C4-2B (cell line): ENCODE data around the gene CEL.
A peak's percentile ranks its signal among the peaks of the same experiment; 100 is the strongest.

Source experiments
- H3K27ac ChIP-seq: fragments of 450-650 bp; 2 replicates; pipeline ENCODE4 v1.5.1; 2017
- ZFX ChIP-seq: fragments of 450-650 bp; IDR thresholded peaks from 2 replicates; pipeline ENCODE4 v1.6.1; 2017
- TF ChIP-seq, protein P1 (sequence below): fragments of 450-650 bp; conservative IDR thresholded peaks from 2 replicates; pipeline ENCODE4 v1.5.1; 2017; ENCODE audit warnings: mild to moderate bottlenecking

Gene CEL

DNA sequence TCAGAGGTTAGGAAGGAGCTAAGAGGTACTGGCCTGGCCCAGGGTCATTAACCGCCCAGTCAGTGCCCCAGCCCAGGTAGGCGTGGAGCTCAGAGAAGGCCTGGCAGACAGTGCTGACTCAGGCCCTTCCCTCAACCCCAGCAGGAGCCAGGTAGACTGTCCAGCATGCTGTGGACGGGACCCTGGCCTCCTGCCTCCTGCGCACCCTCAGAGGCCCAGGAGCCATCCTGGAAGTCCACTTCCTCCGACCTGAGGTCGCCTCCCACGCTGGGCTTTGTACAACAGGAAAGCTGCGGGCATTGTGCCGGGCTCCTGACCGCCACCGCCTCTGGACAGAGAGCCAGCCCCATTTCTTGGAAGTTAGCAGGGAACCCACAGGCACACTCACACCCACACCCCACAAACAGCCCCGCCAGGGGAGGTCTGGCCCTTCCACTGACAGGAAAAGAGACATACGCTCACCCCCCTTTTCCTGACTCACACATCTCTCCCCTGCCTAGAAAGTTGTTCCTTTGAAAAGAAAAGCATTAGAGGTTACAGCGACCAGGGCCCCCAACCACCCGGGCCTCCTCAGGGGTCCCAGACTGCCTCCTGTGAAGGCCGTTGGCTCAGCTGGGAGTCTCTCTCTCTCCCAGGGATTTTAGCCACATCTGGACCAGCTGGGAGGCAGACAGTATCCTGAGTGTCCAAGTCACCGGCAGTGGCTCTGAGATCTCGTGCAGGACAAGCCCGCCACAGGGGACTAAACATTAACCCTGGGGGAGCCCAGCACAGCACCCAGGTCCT lies 51.6 kb downstream of the CEL start:
- TF ChIP-seq ZFX, result no peak
- TF ChIP-seq, protein P1, sequence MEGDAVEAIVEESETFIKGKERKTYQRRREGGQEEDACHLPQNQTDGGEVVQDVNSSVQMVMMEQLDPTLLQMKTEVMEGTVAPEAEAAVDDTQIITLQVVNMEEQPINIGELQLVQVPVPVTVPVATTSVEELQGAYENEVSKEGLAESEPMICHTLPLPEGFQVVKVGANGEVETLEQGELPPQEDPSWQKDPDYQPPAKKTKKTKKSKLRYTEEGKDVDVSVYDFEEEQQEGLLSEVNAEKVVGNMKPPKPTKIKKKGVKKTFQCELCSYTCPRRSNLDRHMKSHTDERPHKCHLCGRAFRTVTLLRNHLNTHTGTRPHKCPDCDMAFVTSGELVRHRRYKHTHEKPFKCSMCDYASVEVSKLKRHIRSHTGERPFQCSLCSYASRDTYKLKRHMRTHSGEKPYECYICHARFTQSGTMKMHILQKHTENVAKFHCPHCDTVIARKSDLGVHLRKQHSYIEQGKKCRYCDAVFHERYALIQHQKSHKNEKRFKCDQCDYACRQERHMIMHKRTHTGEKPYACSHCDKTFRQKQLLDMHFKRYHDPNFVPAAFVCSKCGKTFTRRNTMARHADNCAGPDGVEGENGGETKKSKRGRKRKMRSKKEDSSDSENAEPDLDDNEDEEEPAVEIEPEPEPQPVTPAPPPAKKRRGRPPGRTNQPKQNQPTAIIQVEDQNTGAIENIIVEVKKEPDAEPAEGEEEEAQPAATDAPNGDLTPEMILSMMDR, result no peak
- H3K27ac ChIP-seq, result peak overlapping the region; percentile 93

DNA sequence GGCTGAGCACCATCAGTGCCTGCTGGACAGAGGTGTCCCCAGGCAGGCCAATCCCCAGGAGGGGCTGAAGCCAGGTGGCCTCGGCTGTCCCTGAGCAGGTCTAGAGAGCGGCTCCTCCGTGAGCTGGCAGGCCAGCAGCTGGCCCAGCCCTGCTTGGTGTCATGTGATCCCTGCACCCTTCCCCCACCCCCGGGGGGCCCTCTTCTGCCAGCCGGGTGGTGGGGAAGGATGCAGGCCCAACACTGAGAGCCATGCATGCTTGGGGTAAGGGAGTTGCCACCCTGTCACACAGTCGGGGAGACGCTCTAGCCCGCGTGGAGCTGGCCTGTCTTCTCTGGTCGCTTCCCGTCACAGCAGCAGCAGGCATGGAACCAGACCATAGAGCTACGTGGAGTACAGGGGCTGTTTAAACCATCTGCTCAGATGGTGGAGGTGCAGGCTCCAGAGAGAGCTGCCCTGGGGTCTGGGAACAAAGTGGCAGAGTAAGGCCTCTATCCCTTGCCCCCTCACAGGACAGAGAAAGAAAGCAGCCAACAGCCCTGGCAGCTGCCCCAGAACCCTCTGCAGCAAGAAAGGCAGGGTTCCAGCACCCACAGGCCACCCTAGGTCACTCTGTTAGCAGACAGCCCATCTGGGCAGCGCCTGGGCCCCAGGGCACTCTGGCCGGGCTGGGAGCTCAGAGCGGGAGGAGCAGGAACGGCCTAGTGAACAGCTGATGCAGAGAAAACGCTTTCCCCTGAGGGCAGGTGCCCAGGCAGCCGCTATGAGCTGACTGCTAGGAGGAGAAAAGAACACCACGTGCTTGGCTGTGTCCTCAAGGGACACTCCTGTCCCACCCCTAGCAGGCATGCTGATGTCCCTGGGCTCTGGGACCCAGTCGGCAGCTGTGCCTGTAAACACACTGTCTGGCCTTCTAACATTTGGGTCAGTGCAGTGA lies 52.4 kb downstream of the CEL start:
- peak overlapping the region; percentile 93 for H3K27ac ChIP-seq
- TF ChIP-seq, protein P1, result no peak
- no peak for TF ChIP-seq ZFX

DNA sequence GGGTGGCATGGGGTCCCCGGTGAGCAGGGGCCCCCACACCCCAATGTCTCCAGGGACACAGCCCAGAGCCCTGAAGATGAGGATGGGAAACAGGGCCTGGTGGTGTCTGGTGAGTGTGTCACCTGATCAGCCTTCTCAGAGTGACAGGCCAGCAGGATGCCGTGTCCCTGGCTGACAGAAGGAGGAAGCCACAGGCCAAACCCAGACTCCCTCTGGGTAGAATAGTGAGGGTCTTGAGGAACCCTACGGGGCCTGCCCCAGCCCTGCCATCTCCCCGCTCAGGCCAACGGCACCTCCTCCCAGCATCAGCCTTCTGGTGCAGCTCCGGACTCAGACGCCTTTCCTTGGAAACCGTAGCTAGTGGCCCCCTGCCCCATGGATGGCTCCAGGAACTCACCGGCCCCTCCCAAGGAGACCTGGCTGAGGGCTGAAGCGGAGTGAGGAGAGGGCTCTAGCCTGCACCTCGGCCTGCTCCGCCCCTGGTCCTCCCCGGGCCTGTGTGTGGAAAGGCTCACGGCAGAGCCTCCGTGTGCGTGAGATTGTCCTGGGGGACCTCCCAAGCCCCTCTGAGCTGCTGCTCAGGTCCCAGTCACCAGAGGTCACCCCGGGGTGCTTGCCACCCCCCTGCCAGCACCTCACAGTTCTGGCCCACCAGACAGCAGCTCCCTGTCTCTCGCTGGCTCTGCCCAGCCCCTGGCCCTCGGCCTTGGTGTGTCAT lies 53.3 kb downstream of the CEL start:
- H3K27ac ChIP-seq, result peak overlapping the region; percentile 93
- no peak for TF ChIP-seq ZFX
- TF ChIP-seq, protein P1, result no peak

DNA sequence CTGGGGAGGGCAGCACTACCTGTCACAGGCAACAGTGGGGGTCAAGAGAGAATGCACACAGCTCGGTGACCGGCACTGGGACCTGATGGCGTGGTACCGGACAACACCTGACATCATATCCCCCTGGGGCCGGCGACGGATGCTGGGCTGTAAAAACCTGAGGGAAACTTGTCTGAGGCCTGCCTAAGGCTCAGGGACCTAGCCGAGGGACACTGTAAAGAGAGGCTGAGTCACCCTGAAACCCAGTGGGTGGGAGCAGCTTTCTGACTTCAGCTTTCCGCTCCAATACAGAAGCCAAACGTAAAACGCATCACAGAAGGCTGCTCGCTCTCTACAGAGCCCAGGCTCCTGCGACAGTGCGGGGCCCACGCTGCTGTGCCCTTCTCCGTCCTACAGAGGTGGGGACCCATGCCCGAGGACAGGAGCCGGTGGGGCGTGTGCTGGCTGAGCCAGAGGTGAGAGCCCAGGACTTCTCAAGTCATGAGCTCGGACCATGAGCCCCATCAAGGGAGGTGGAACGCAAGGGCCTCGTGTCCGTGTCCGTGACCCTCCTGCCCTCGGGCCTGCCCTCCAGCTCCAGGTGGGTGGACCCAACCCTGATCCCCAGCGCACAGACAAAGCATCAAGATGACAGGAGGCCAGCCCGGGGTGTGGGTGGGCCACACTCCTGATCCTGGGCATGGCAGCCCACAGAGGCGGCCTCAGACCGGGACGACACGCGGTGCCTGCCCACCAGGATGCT lies 54.0 kb downstream of the CEL start:
- TF ChIP-seq, protein P1, result no peak
- no peak for TF ChIP-seq ZFX
- peak overlapping the region; percentile 93 for H3K27ac ChIP-seq

DNA sequence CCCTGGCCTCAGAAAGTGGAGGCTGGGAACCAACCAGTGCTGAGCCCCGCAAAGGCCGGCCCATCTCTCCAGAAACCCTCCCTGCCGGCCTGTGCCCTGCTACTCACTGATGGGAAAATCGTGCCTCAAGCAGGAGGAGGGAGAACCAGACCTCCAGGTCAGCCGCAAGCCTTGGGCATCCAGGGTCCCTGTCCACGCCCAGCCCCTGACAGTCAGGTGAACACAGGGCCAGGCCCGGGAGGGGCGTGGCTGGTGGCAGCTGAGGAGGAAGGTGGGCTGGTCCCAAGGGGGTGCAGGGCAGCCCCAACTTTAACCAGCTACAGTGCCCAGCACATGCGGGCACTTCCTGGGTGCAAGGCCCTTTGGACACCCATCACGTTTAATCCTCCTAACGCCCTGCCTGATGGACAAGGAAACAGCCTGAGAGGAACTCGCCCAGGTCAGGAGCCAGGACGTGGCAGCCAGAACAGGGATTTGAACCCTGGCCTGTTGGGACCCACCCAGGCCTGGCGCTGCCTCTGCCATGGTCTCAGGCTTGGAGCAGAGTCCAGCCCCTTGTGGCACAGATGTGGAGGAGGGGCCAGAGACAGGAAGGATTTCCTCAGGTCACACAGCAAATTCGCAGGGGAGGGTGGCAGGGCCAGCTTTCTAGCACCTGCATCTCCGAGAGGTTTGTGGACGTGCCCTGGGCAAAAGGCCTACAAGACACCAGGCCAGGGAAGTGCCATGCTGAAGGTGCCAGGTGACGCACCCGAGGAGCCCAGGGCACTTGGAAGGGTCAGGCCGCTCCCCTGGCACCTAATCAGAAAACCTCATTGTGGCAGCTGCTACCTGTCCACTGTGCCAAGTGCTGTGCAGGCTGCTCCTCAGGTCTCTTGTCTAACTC lies 54.8 kb downstream of the CEL start:
- no peak for TF ChIP-seq ZFX
- TF ChIP-seq, protein P1, result no peak

More for the DNA sequence above, 54.8 kb downstream of the CEL start:
- H3K27ac ChIP-seq, result peak overlapping the region; percentile 93
